ENCODE measurements around the gene EPN3.

The EPN3 gene

DNA sequence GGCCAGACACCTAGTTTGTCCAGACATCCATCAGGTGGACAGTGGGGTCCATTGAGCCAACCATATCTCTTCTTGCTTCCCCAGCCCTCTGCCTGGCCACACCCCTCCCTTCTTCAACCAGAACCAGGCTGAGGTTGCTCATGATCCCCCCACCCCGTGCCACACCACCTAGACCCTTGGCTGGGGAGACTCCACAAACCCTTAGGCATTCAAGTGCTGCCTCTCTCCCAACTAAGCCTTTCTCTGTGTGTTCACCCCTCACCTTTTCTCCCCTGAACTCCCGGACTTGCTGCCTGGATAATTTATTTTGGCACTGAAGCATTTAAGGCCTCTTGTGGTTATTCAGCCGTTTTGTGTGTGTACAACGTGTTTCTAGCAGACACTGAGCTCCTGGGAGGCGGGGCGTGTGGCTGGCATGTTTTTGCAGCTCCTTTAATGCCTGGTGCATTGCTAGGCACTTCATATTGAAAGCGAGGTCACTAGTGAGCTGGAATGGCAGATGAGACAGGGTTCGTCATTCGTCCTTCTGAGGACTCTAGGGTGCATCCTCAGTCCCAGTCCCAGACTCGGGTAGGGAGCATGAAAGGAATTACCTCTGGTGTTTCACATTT, 56.7 kb downstream of the EPN3 start:
- no peak for DNase-seq (ENCODE audit: low spot score)

DNA sequence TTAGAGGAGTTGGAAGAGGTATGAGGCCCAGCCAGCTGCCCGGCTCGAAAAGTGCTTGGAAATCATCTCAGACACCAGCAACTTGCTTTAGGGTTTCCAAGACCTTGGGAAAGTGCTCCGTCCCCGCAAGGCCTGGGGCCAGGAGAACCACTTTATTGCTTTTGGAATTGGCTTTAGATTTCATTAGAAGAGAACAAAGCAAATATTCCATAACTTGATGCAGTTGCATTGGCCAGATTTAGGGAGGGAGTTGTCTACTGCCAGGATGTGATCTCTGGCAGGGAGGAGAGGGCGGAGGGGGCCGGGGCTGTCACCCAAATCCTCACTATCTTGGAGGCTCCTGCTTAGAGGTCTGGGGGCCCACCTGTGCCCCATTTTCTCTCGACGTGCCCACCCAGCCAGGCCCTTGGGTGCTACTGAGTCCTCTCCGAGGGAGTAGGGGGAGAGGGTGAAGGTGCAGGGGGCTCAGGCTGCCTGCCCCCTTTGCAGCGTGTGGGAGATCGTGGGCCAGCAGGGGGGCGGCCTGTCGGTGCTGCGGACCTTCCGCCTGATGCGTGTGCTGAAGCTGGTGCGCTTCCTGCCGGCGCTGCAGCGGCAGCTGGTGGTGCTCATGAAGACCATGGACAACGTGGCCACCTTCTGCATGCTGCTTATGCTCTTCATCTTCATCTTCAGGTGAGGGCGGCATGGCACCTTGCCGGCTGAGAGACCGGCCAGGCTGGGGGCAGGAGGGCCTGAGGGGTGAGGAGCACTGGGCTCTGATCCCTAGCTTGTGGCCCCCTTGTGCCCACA, 58.6 kb downstream of the EPN3 start:
- DNase-seq (ENCODE audit: low spot score) = no peak

DNA sequence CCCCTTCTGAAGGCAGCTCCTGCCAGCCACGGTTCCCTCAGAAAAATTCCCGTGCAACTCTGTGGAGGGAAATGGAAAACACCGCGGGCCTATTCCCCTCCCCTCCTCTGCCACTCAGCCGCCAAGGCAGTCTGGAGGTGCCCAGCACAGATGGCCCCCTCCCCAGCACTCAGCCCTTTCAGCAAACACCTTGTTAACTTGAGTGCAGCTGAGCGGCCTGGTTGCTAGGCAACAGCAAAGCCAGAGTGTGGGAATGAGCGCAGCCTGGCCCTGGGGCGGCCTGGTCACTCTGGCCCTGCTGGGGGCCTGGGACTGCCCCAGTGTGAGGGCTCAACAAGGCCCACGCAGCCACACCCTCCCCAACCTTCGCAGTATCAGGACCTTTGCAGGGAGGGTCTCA, 60.8 kb downstream of the EPN3 start:
- peak; percentile 18 for DNase-seq (ENCODE audit: low spot score)
